Natural killer cell (primary cell): ENCODE data around the gene SETBP1. TPM values are rescaled to one million over a fixed set of nuclear protein-coding genes. Genes with fewer than 3 reads are reported as not detected.

Source experiments
- ATAC-seq, 3 donors: fragments of 150-1000 bp in 2 of 3; fragments of 200-7000 bp in 1 of 3; cut with Tn5 transposase; 1 replicate in 1 of 3; 2 replicates in 2 of 3; pipeline ENCODE4 v1.10.0; 2021; ENCODE audit warnings: mild to moderate bottlenecking in 2 of 3, moderate library complexity in 2 of 3
- DNase-seq, 2 donors: peaks; one replicate each; pipeline versions ENCODE4 v3.0.0 to v3.0.0-alpha.2; 2013 to 2021; ENCODE audit warnings: mixed read lengths in 1 of 2
- H3K27ac ChIP-seq: one replicate; pipeline ENCODE4 v1.5.1; 2013; ENCODE audit warnings: mild to moderate bottlenecking, low read length
- H3K27me3 ChIP-seq: one replicate; pipeline ENCODE4 v1.6.1; 2013; ENCODE audit warnings: low read length; ENCODE audit not compliant: control insufficient read depth, insufficient read depth
- H3K36me3 ChIP-seq: one replicate; pipeline ENCODE4 v1.6.1; 2013; ENCODE audit warnings: low read length; ENCODE audit not compliant: control insufficient read depth, insufficient read depth
- H3K4me1 ChIP-seq: one replicate; pipeline ENCODE4 v1.6.1; 2013; ENCODE audit warnings: low read length; ENCODE audit not compliant: control insufficient read depth, insufficient read depth
- H3K4me3 ChIP-seq: one replicate; pipeline ENCODE4 v1.5.1; 2013; ENCODE audit warnings: low read length
- H3K9me3 ChIP-seq: one replicate; pipeline ENCODE4 v1.6.1; 2013; ENCODE audit warnings: low read length; ENCODE audit not compliant: control insufficient read depth, insufficient read depth
- H3K27ac Mint-ChIP-seq, 2 donors: one replicate each; pipeline ENCODE4 v1.8.0; 2022; ENCODE audit warnings: mild to moderate bottlenecking in 2 of 2, mixed read lengths in 2 of 2, moderate library complexity in 1 of 2
- H3K27me3 Mint-ChIP-seq, 2 donors: one replicate each; pipeline ENCODE4 v1.8.0; 2022; ENCODE audit warnings: low read depth in 2 of 2, mixed read lengths in 2 of 2
- H3K36me3 Mint-ChIP-seq: one replicate; pipeline ENCODE4 v1.8.0; 2022; ENCODE audit warnings: mixed read lengths
- H3K4me1 Mint-ChIP-seq, 2 donors: one replicate each; pipeline ENCODE4 v1.8.0; 2022; ENCODE audit warnings: mixed read lengths in 2 of 2
- H3K4me3 Mint-ChIP-seq: one replicate; pipeline ENCODE4 v1.8.0; 2022; ENCODE audit warnings: mild to moderate bottlenecking, moderate library complexity, mixed read lengths
- H3K9me3 Mint-ChIP-seq, 2 donors: one replicate each; pipeline ENCODE4 v1.8.0; 2022; ENCODE audit warnings: mixed read lengths in 2 of 2
- CTCF ChIP-seq: fragments of 200-600 bp; IDR thresholded peaks from one replicate; pipeline ENCODE4 v1.8.0; 2022; ENCODE audit warnings: antibody characterized with exemption
- WGBS: methylation state at CpG from one replicate; pipeline ENCODE4 v1.1.7; 2013; ENCODE audit warnings: missing lambda C conversion rate; ENCODE audit not compliant: insufficient coverage; 5-methylcytosine and 5-hydroxymethylcytosine counted together
- intact Hi-C: fragments of 100-400 bp; cut with micrococcal nuclease; formaldehyde crosslinking; loops from one replicate; pipeline ENCODE4 v1.14.2; 2022
- total RNA-seq, 4 donors: library from RNA; stranded (reverse); fragments of 120-200 nt in 1 of 4; gene quantifications; one replicate each; pipeline versions ENCODE4 v1.2.3 to v1.2.4, GENCODE V29; 2013 to 2022

Gene SETBP1
- total RNA-seq, 3 donors from 2014 or later (not counting 1 experiment from before 2014, with no cell fraction given): 36.0 to 46.6 (median 41.2) TPM

- no peak overlapping the region for H3K4me3 Mint-ChIP-seq
- H3K27ac Mint-ChIP-seq: no peak overlapping the region
- WGBS: 100% methylated on average over 1 of the region's 1 CpG
- Histone ChIP-seq H3K4me3 (no peak overlapping the region), H3K9me3 (no peaks in the 10 kb centered on the region), H3K27ac (no peak overlapping the region), H3K36me3 (no peaks in the 10 kb centered on the region), H3K4me1 (no peaks in the 10 kb centered on the region), H3K27me3 (no peaks in the 10 kb centered on the region)
- intact Hi-C loops: no loop called here
- DNase-seq: no peak
- H3K9me3 Mint-ChIP-seq: no peaks in the 10 kb centered on the region
- no peak for TF ChIP-seq CTCF
- H3K4me1 Mint-ChIP-seq: peaks cover 0 to 14% of the 10 kb centered on the region in 2 donors
- ATAC-seq: no peak
- peaks cover 7% of the 10 kb centered on the region for H3K36me3 Mint-ChIP-seq
- no peaks in the 10 kb centered on the region for H3K27me3 Mint-ChIP-seq
These were observed 277.4 kb downstream of the SETBP1 start for GRCh38 chr18:44958040-44958439.

GRCh38 chr18:44958455-44958854 lies 277.8 kb downstream of the SETBP1 start:
- peaks cover 0 to 14% of the 10 kb centered on the region in 2 donors for H3K4me1 Mint-ChIP-seq
- no peaks in the 10 kb centered on the region for H3K9me3 ChIP-seq
- H3K27ac Mint-ChIP-seq: no peak overlapping the region
- H3K36me3 ChIP-seq: no peaks in the 10 kb centered on the region
- H3K27ac ChIP-seq: no peak overlapping the region
- H3K4me3 ChIP-seq: no peak overlapping the region
- no peaks in the 10 kb centered on the region for H3K27me3 ChIP-seq
- no peaks in the 10 kb centered on the region for H3K9me3 Mint-ChIP-seq
- DNase-seq (no peak), ATAC-seq (no peak)
- no peaks in the 10 kb centered on the region for H3K4me1 ChIP-seq
- intact Hi-C loops: no loop called here
- no peak overlapping the region for H3K4me3 Mint-ChIP-seq
- H3K36me3 Mint-ChIP-seq: peaks cover 3% of the 10 kb centered on the region
- no peaks in the 10 kb centered on the region for H3K27me3 Mint-ChIP-seq
- TF ChIP-seq CTCF: no peak

GRCh38 chr18:44959013-44959412 lies 278.3 kb downstream of the SETBP1 start:
- Histone ChIP-seq H3K4me1 (no peaks in the 10 kb centered on the region), H3K9me3 (no peaks in the 10 kb centered on the region), H3K4me3 (no peak overlapping the region), H3K36me3 (no peaks in the 10 kb centered on the region), H3K27me3 (no peaks in the 10 kb centered on the region), H3K27ac (no peak overlapping the region)
- no peak for TF ChIP-seq CTCF
- no peaks in the 10 kb centered on the region for H3K36me3 Mint-ChIP-seq
- no peaks in the 10 kb centered on the region for H3K9me3 Mint-ChIP-seq
- H3K4me3 Mint-ChIP-seq: no peak overlapping the region
- DNase-seq: no peak
- 95% methylated on average over 2 of the region's 2 CpGs for WGBS
- intact Hi-C loops: no loop called here
- no peak overlapping the region for H3K27ac Mint-ChIP-seq
- ATAC-seq: no peak
- H3K27me3 Mint-ChIP-seq: no peaks in the 10 kb centered on the region
- peaks cover 0 to 14% of the 10 kb centered on the region in 2 donors for H3K4me1 Mint-ChIP-seq

GRCh38 chr18:44960580-44960979 lies 279.9 kb downstream of the SETBP1 start:
- no peak overlapping the region for H3K27ac Mint-ChIP-seq
- no peak overlapping the region for H3K27ac ChIP-seq
- no peak overlapping the region for H3K4me3 Mint-ChIP-seq
- no peak for TF ChIP-seq CTCF
- no peaks in the 10 kb centered on the region for H3K4me1 ChIP-seq
- H3K36me3 Mint-ChIP-seq: no peaks in the 10 kb centered on the region
- no peaks in the 10 kb centered on the region for H3K9me3 Mint-ChIP-seq
- DNase-seq (no peak), ATAC-seq (no peak)
- no peaks in the 10 kb centered on the region for H3K9me3 ChIP-seq
- H3K27me3 ChIP-seq: no peaks in the 10 kb centered on the region
- H3K27me3 Mint-ChIP-seq: no peaks in the 10 kb centered on the region
- H3K4me3 ChIP-seq: no peak overlapping the region
- H3K4me1 Mint-ChIP-seq: peaks cover 0 to 12% of the 10 kb centered on the region in 2 donors
- H3K36me3 ChIP-seq: no peaks in the 10 kb centered on the region
- intact Hi-C loops: no loop called here
- 98% methylated on average over 2 of the region's 2 CpGs for WGBS
